IPS DF 19.7 (cell line): Measurements from ENCODE around the gene HOXC11.

ENCODE experiments used
- DNase-seq: peaks from one replicate; pipeline ENCODE4 v3.0.0-alpha.2; 2013; ENCODE audit warnings: low read depth, low spot score

HOXC11 gene

GRCh38 chr12:53972722-53973235 is at the start of gene HOXC11:
TSS of gene HOXC11 (plus strand) at chr12:53973126. CDS start at chr12:53973242, 116 bp downstream.
- no peak for DNase-seq

- DNase-seq, result no peak
These were observed 48.2 kb upstream of the HOXC11 start for GRCh38 chr12:53924521-53925405.

GRCh38 chr12:53927220-53928029 is 45.5 kb upstream of the HOXC11 start:
- no peak for DNase-seq

- no peak for DNase-seq
These were observed 44.7 kb upstream of the HOXC11 start for GRCh38 chr12:53928054-53928835.

- DNase-seq, result no peak
These were observed 43.4 kb upstream of the HOXC11 start for GRCh38 chr12:53929527-53929926.

GRCh38 chr12:53930591-53931255 is 42.2 kb upstream of the HOXC11 start:
- no peak for DNase-seq

GRCh38 chr12:53931844-53932581 is 40.9 kb upstream of the HOXC11 start:
- DNase-seq, result no peak

- DNase-seq, result no peak
These were observed 40.0 kb upstream of the HOXC11 start for GRCh38 chr12:53932915-53933314.

GRCh38 chr12:53935383-53936341 is 37.3 kb upstream of the HOXC11 start:
- no peak for DNase-seq

- DNase-seq, result no peak
These were observed 35.8 kb upstream of the HOXC11 start for GRCh38 chr12:53937099-53937498.

GRCh38 chr12:53937596-53938325 is 35.2 kb upstream of the HOXC11 start:
- DNase-seq, result no peak

GRCh38 chr12:53938326-53939140 is 34.4 kb upstream of the HOXC11 start, which contains the start of gene HOXC13:
TSS of gene HOXC13 (plus strand) at chr12:53938831. CDS start at chr12:53938907, 76 bp downstream.
- DNase-seq, result peak; percentile 84

GRCh38 chr12:53939141-53940108 is 33.5 kb upstream of the HOXC11 start:
- no peak for DNase-seq

- no peak for DNase-seq
These were observed 32.4 kb upstream of the HOXC11 start for GRCh38 chr12:53940443-53941014.

GRCh38 chr12:53941187-53941586 is 31.7 kb upstream of the HOXC11 start:
- no peak for DNase-seq

GRCh38 chr12:53941750-53942149 is 31.2 kb upstream of the HOXC11 start:
- no peak for DNase-seq
